ENCODE data around the gene PRKG1. TPM values are rescaled to one million over a fixed set of nuclear protein-coding genes. Genes with fewer than 3 reads are reported as not detected.

PRKG1 gene
- total RNA-seq, 2 donors from 2014 or later = 8.1 to 16.6 TPM

DNA sequence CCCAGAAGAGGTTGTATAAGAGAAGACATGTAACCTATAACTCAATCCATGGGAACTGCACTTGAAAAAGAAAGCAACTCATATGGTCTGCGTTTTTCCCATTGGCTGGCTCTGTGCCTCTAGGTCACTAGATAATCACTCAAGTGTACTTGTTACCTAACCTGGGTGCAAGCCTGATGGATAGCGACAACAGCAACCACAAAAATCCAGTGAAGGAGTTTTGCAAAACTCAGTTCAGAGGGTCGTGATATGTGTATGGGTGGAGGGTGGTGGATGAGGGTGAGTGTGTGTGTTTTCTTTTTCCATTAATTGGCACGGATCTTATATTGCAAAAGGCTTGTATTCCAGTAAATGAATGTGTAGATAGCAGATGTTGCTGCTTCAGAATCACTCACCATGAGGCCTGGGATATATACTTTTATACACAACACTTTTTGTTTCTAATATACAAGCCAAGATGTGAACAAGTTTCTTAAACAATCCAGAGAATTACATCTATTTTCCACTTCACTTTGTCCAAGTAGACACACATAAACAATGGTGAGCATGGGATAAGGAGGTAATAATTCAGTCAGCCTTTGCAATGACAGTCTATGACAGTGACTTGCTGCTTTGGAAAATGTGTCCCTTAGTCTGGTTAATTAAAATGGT lies 952.9 kb downstream of the PRKG1 start:
- intact Hi-C loops (cut with DNase I) = no loop called here
- Histone ChIP-seq H3K4me3 (no peak overlapping the region), H3K4me1 (no peaks in the 10 kb centered on the region), H3K27me3 (no peaks in the 10 kb centered on the region), H3K9ac (ENCODE audit: low read depth in 2 of 2, low read length in 2 of 2) (no peak overlapping the region), H3K9me3 (no peaks in the 10 kb centered on the region), H3K27ac (no peak overlapping the region), H3K36me3 (no peaks in the 10 kb centered on the region)
- TF ChIP-seq, protein P1, sequence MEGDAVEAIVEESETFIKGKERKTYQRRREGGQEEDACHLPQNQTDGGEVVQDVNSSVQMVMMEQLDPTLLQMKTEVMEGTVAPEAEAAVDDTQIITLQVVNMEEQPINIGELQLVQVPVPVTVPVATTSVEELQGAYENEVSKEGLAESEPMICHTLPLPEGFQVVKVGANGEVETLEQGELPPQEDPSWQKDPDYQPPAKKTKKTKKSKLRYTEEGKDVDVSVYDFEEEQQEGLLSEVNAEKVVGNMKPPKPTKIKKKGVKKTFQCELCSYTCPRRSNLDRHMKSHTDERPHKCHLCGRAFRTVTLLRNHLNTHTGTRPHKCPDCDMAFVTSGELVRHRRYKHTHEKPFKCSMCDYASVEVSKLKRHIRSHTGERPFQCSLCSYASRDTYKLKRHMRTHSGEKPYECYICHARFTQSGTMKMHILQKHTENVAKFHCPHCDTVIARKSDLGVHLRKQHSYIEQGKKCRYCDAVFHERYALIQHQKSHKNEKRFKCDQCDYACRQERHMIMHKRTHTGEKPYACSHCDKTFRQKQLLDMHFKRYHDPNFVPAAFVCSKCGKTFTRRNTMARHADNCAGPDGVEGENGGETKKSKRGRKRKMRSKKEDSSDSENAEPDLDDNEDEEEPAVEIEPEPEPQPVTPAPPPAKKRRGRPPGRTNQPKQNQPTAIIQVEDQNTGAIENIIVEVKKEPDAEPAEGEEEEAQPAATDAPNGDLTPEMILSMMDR (IDR thresholded peaks at IDR 0.05) = no peak
- no peak for DNase-seq

DNA sequence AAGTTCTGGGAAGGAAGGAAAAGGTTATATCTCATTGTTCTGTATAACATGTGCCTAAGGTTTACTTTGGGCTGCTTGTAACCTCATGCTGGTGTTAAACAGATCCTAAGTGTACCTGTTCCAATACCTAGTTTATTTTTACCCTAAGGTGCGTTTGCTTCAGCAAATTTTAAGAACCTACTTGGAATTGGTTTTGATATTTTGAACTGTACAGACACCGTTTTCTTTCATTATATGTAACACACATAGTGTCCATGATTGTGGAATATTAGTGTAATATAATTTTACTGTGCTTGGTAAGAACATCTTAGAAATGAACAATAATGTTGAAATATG lies 954.2 kb downstream of the PRKG1 start:
- H3K4me3 ChIP-seq = no peak overlapping the region
- H3K4me1 ChIP-seq = no peaks in the 10 kb centered on the region
- no peak overlapping the region for H3K27ac ChIP-seq
- DNase-seq = no peak
- TF ChIP-seq, protein P1 (IDR thresholded peaks at IDR 0.05) = no peak
- H3K27me3 ChIP-seq = no peaks in the 10 kb centered on the region
- H3K36me3 ChIP-seq = no peaks in the 10 kb centered on the region
- intact Hi-C loops (cut with DNase I) = no loop called here
- H3K9me3 ChIP-seq = no peaks in the 10 kb centered on the region
- H3K9ac ChIP-seq (ENCODE audit: low read depth in 2 of 2, low read length in 2 of 2) = no peak overlapping the region

- Histone ChIP-seq H3K4me1 (no peaks in the 10 kb centered on the region), H3K4me3 (no peak overlapping the region), H3K36me3 (no peaks in the 10 kb centered on the region), H3K27ac (no peak overlapping the region), H3K9ac (ENCODE audit: low read depth in 2 of 2, low read length in 2 of 2) (no peak overlapping the region), H3K9me3 (no peaks in the 10 kb centered on the region), H3K27me3 (no peaks in the 10 kb centered on the region)
- intact Hi-C loops (cut with DNase I) = no loop called here
- no peak for DNase-seq
- TF ChIP-seq, protein P1 (IDR thresholded peaks at IDR 0.05) = no peak
These were observed 955.3 kb downstream of the PRKG1 start for GRCh38 chr10:52029628-52030027.

DNA sequence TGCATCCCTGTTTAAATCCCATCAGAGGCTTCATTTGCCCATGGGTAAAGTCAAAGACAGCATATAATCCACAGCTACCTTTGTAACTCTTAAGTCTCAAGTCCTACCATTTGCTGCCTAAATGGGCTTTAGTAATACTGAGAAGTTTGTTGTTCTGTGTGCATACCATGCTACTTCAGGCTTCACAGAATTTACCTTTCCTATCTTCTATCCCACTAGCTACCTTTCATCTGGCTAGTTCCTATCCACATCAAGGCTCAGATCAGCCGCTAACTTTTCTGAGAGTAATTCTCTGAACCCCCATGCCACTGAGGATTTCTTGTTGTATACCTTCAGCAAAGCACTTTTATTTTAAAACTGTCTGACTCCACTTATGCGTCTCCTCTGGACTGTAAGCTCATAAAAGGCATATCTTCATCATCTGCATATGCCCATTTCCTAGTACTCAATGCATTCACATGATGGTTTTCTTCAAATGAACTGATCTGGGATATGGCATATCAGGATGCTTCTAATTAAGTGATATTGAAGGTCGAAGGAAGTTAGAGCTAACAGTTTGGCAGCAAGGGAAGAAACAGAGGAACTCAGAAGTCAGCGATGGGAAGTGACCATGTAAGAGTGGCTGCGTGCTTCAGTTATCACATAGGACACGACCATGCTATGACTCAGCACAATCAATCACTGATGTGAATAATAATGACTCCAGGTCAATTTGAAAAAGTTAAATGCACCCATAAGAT lies 955.9 kb downstream of the PRKG1 start:
- H3K9me3 ChIP-seq = no peaks in the 10 kb centered on the region
- no peaks in the 10 kb centered on the region for H3K4me1 ChIP-seq
- H3K9ac ChIP-seq (ENCODE audit: low read depth in 2 of 2, low read length in 2 of 2) = no peak overlapping the region
- no peaks in the 10 kb centered on the region for H3K36me3 ChIP-seq
- no peak for DNase-seq
- intact Hi-C loops (cut with DNase I) = no loop called here
- H3K27me3 ChIP-seq = no peaks in the 10 kb centered on the region
- TF ChIP-seq, protein P1 (IDR thresholded peaks at IDR 0.05) = no peak
- no peak overlapping the region for H3K4me3 ChIP-seq
- H3K27ac ChIP-seq = no peak overlapping the region

GRCh38 chr10:52030975-52031374 lies 956.7 kb downstream of the PRKG1 start:
- Histone ChIP-seq H3K27ac (no peak overlapping the region), H3K4me1 (no peaks in the 10 kb centered on the region), H3K9ac (ENCODE audit: low read depth in 2 of 2, low read length in 2 of 2) (no peak overlapping the region), H3K27me3 (no peaks in the 10 kb centered on the region), H3K9me3 (no peaks in the 10 kb centered on the region), H3K36me3 (no peaks in the 10 kb centered on the region), H3K4me3 (no peak overlapping the region)
- no peak for DNase-seq
- TF ChIP-seq, protein P1 (IDR thresholded peaks at IDR 0.05) = no peak
- intact Hi-C loops (cut with DNase I) = no loop called here

Measured in colonic mucosa (tissue), 4 donors.